Testis (tissue), 3 donors: ENCODE results near the gene NDNF. TPM values are rescaled to one million over a fixed set of nuclear protein-coding genes. Genes with fewer than 3 reads are reported as not detected.

Experiments used
- DNase-seq: peaks from one replicate; pipeline ENCODE4 v3.0.0-alpha.2; 2019
- H3K27ac ChIP-seq, 2 donors: fragments of 200-600 bp; sonication (generic); one replicate each; pipeline ENCODE4 v1.5.1; 2019
- H3K27me3 ChIP-seq: fragments of 200-600 bp; sonication (generic); one replicate; pipeline ENCODE4 v1.5.1; 2019
- H3K36me3 ChIP-seq: fragments of 200-600 bp; sonication (generic); one replicate; pipeline ENCODE4 v1.5.1; 2017; ENCODE audit warnings: low read depth; ENCODE audit errors: missing control alignments
- H3K4me1 ChIP-seq: fragments of 200-600 bp; sonication (generic); one replicate; pipeline ENCODE4 v1.5.1; 2019
- H3K4me3 ChIP-seq, 2 donors: fragments of 200-600 bp; sonication (generic); one replicate each; pipeline ENCODE4 v1.5.1; 2017 to 2019
- H3K9me3 ChIP-seq: fragments of 200-600 bp; sonication (generic); one replicate; pipeline ENCODE4 v1.5.1; 2017
- CTCF ChIP-seq, 3 experiments: fragments of 450-650 bp in 2 of 3; fragments of 200-600 bp in 1 of 3; sonication (generic) in 1 of 3; IDR thresholded peaks; one replicate each; pipeline ENCODE4 v1.5.1; 2016 to 2019; ENCODE audit warnings: antibody characterized with exemption in 3 of 3, mild to moderate bottlenecking in 2 of 3, moderate library complexity in 1 of 3
- POLR2A ChIP-seq: fragments of 450-650 bp; IDR thresholded peaks from one replicate; pipeline ENCODE4 v1.6.1; 2017; ENCODE audit warnings: antibody characterized with exemption, mild to moderate bottlenecking, moderate library complexity
- WGBS, 2 donors: methylation state at CpG; one replicate each; pipeline ENCODE4 v1.1.5; 2018; 5-methylcytosine and 5-hydroxymethylcytosine counted together
- intact Hi-C: fragments of 100-400 bp; cut with DNase I; formaldehyde crosslinking; loops from one replicate; pipeline ENCODE4 v1.15.1; 2023; ENCODE audit warnings: low total_unique reads
- polyA plus RNA-seq: library from polyadenylated mRNA; stranded (reverse); fragments of 350-450 nt; fragmentation: Illumina TruSeq; extraction: RNeasy Lipid Tissue Mini Kit (QIAGEN cat#74804); gene quantifications from one replicate; pipeline ENCODE4 v1.2.3, GENCODE V29; 2014; ENCODE audit warnings: low read depth, low replicate concordance; ENCODE audit not compliant: insufficient read depth
- total RNA-seq, 2 donors: library from RNA; depleted of rRNA; stranded (reverse); fragments of >200 nt; gene quantifications; one replicate each; pipeline ENCODE4 v1.2.3, GENCODE V29; 2016

NDNF gene
- total and polyA plus RNA-seq, 3 donors from 2014 or later: 3.3 to 20.7 (median 7.6) TPM

- TF ChIP-seq POLR2A: no peak
- TF ChIP-seq CTCF (IDR thresholded peaks at IDR 0.05): peak in 2 of 3 experiments; percentile 25 to 54
- no peaks in the 10 kb centered on the region for H3K4me1 ChIP-seq
- intact Hi-C loops: loop anchor here (10.0 kb wide), 1 partner anchor 942 kb away; no protein-coding TSS in a partner anchor
- no peaks in the 10 kb centered on the region for H3K27me3 ChIP-seq
- H3K27ac ChIP-seq: no peak overlapping the region
- no peaks in the 10 kb centered on the region for H3K36me3 ChIP-seq
- H3K4me3 ChIP-seq: no peak overlapping the region
- H3K9me3 ChIP-seq: no peaks in the 10 kb centered on the region
- no peak for DNase-seq
- 33 to 36% methylated on average over 2 of the region's 2 CpGs for WGBS, 2 donors
Measured at GRCh38 chr4:121096629-121097028, 24.3 kb upstream of the NDNF start.

GRCh38 chr4:121096191-121096590 is 23.9 kb upstream of the NDNF start:
- no peak overlapping the region for H3K27ac ChIP-seq
- no peak for DNase-seq
- H3K9me3 ChIP-seq: no peaks in the 10 kb centered on the region
- H3K4me1 ChIP-seq: no peaks in the 10 kb centered on the region
- intact Hi-C loops: loop anchor here (10.0 kb wide), 1 partner anchor 941 kb away; no protein-coding TSS in a partner anchor
- TF ChIP-seq CTCF (IDR thresholded peaks at IDR 0.05): no peak
- TF ChIP-seq POLR2A: no peak
- no peaks in the 10 kb centered on the region for H3K36me3 ChIP-seq
- no peaks in the 10 kb centered on the region for H3K27me3 ChIP-seq
- no peak overlapping the region for H3K4me3 ChIP-seq

- Histone ChIP-seq H3K27ac (no peak overlapping the region), H3K4me1 (no peaks in the 10 kb centered on the region), H3K9me3 (no peaks in the 10 kb centered on the region), H3K4me3 (no peak overlapping the region), H3K36me3 (no peaks in the 10 kb centered on the region), H3K27me3 (no peaks in the 10 kb centered on the region)
- no peak for DNase-seq
- intact Hi-C loops: loop anchor here (10.0 kb wide), 1 partner anchor 940 kb away; no protein-coding TSS in a partner anchor
- no peak for TF ChIP-seq CTCF (IDR thresholded peaks at IDR 0.05)
- no peak for TF ChIP-seq POLR2A
- WGBS, 2 donors: 89 to 90% methylated on average over 3 of the region's 3 CpGs
Measured at GRCh38 chr4:121094297-121094966, 22.1 kb upstream of the NDNF start.

- Histone ChIP-seq H3K36me3 (no peaks in the 10 kb centered on the region), H3K4me1 (no peaks in the 10 kb centered on the region), H3K27ac (no peak overlapping the region), H3K9me3 (no peaks in the 10 kb centered on the region), H3K27me3 (no peaks in the 10 kb centered on the region), H3K4me3 (no peak overlapping the region)
- TF ChIP-seq CTCF (IDR thresholded peaks at IDR 0.05) (no peak), POLR2A (no peak)
- intact Hi-C loops: loop anchor here (10.0 kb wide), 1 partner anchor 938 kb away; no protein-coding TSS in a partner anchor
- no peak for DNase-seq
Measured at GRCh38 chr4:121093261-121093660, 20.9 kb upstream of the NDNF start.

- H3K27me3 ChIP-seq: no peaks in the 10 kb centered on the region
- no peaks in the 10 kb centered on the region for H3K36me3 ChIP-seq
- no peaks in the 10 kb centered on the region for H3K9me3 ChIP-seq
- no peak for TF ChIP-seq POLR2A
- TF ChIP-seq CTCF (IDR thresholded peaks at IDR 0.05): no peak
- no peaks in the 10 kb centered on the region for H3K4me1 ChIP-seq
- H3K27ac ChIP-seq: no peak overlapping the region
- H3K4me3 ChIP-seq: no peak overlapping the region
- intact Hi-C loops: loop anchor here (10.0 kb wide), 1 partner anchor 937 kb away; no protein-coding TSS in a partner anchor
- no peak for DNase-seq
Measured at GRCh38 chr4:121091941-121092340, 19.6 kb upstream of the NDNF start.
